H9 (cell line): ENCODE measurements around the gene GFER. TPM values are rescaled to one million over a fixed set of nuclear protein-coding genes. Genes with fewer than 3 reads are reported as not detected.

Experiments used
- DNase-seq: peaks from one replicate; pipeline ENCODE4 v3.0.0-alpha.2; 2017
- H2AFZ ChIP-seq: one replicate; pipeline ENCODE4 v1.6.1; 2013; ENCODE audit warnings: mild to moderate bottlenecking, low read length, control low read depth, moderate library complexity
- H2AK5ac ChIP-seq: 2 replicates; pipeline ENCODE4 v1.6.1; 2013; ENCODE audit warnings: low read length, control low read depth, mixed read lengths; ENCODE audit not compliant: insufficient read length
- H2BK120ac ChIP-seq: one replicate; pipeline ENCODE4 v1.6.1; 2013; ENCODE audit warnings: low read depth, mild to moderate bottlenecking, low read length, control low read depth, inconsistent platforms; ENCODE audit not compliant: poor library complexity, severe bottlenecking
- H2BK12ac ChIP-seq: 2 replicates; pipeline ENCODE4 v1.6.1; 2013; ENCODE audit warnings: low read length, control low read depth, mixed read lengths, low read depth; ENCODE audit not compliant: insufficient read length
- H2BK15ac ChIP-seq: 2 replicates; pipeline ENCODE4 v1.6.1; 2013; ENCODE audit warnings: low read depth, low read length, control low read depth
- H2BK20ac ChIP-seq: one replicate; pipeline ENCODE4 v1.6.1; 2013; ENCODE audit warnings: low read depth, mild to moderate bottlenecking, low read length, control low read depth, inconsistent platforms; ENCODE audit not compliant: poor library complexity, severe bottlenecking
- H2BK5ac ChIP-seq: 2 replicates; pipeline ENCODE4 v1.6.1; 2013; ENCODE audit warnings: low read length, control low read depth, mixed read lengths; ENCODE audit not compliant: insufficient read length
- H3K14ac ChIP-seq: 2 replicates; pipeline ENCODE4 v1.6.1; 2013; ENCODE audit warnings: low read length, control low read depth; ENCODE audit not compliant: insufficient read depth
- H3K18ac ChIP-seq: 2 replicates; pipeline ENCODE4 v1.6.1; 2013; ENCODE audit warnings: low read depth, mild to moderate bottlenecking, mixed read lengths, low read length, control low read depth; ENCODE audit not compliant: insufficient read length
- H3K23ac ChIP-seq: 2 replicates; pipeline ENCODE4 v1.6.1; 2013; ENCODE audit warnings: low read length, control low read depth, mixed read lengths, low read depth; ENCODE audit not compliant: insufficient read length
- H3K23me2 ChIP-seq: 2 replicates; pipeline ENCODE4 v1.6.1; 2013; ENCODE audit warnings: low read depth, mild to moderate bottlenecking, mixed read lengths, low read length, control low read depth; ENCODE audit not compliant: insufficient read length, poor library complexity, severe bottlenecking
- H3K27ac ChIP-seq: 2 replicates; pipeline ENCODE4 v1.5.1; 2013; ENCODE audit warnings: low read length, control low read depth, mixed read lengths, low read depth; ENCODE audit not compliant: insufficient read length
- H3K27me3 ChIP-seq: 2 replicates; pipeline ENCODE4 v1.6.1; 2013; ENCODE audit warnings: low read length, control low read depth, inconsistent platforms; ENCODE audit not compliant: insufficient read depth
- H3K4ac ChIP-seq: 2 replicates; pipeline ENCODE4 v1.6.1; 2013; ENCODE audit warnings: low read depth, mild to moderate bottlenecking, control low read depth, inconsistent platforms, low read length, moderate library complexity
- H3K4me1 ChIP-seq: 2 replicates; pipeline ENCODE4 v1.6.1; 2013; ENCODE audit warnings: low read length, control low read depth, inconsistent platforms; ENCODE audit not compliant: insufficient read depth
- H3K4me2 ChIP-seq: 2 replicates; pipeline ENCODE4 v1.6.1; 2013; ENCODE audit warnings: low read length, control low read depth, mixed read lengths; ENCODE audit not compliant: insufficient read length, insufficient read depth
- H3K56ac ChIP-seq: 2 replicates; pipeline ENCODE4 v1.6.1; 2013; ENCODE audit warnings: low read depth, mild to moderate bottlenecking, mixed read lengths, low read length, control low read depth; ENCODE audit not compliant: insufficient read length
- H3K79me1 ChIP-seq: 2 replicates; pipeline ENCODE4 v1.6.1; 2013; ENCODE audit warnings: low read depth, mild to moderate bottlenecking, moderate library complexity, low read length, control low read depth, inconsistent platforms; ENCODE audit not compliant: insufficient read depth, poor library complexity, severe bottlenecking
- H3K79me2 ChIP-seq: 2 replicates; pipeline ENCODE4 v1.6.1; 2013; ENCODE audit warnings: low read length, control low read depth, inconsistent platforms; ENCODE audit not compliant: insufficient read depth
- H3K9ac ChIP-seq: 2 replicates; pipeline ENCODE4 v1.6.1; 2013; ENCODE audit warnings: low read length, control low read depth, mixed read lengths; ENCODE audit not compliant: insufficient read length; ENCODE audit errors: extremely low read depth
- H3K9me3 ChIP-seq: one replicate; pipeline ENCODE4 v1.6.1; 2013; ENCODE audit warnings: low read depth, low read length, inconsistent platforms; ENCODE audit not compliant: control insufficient read depth
- H3T11ph ChIP-seq: one replicate; pipeline ENCODE4 v1.6.1; 2013; ENCODE audit warnings: mild to moderate bottlenecking, low read length, control low read depth, inconsistent platforms
- H4K20me1 ChIP-seq: one replicate; pipeline ENCODE4 v1.6.1; 2013; ENCODE audit not compliant: control insufficient read depth, insufficient read length, insufficient read depth
- H4K5ac ChIP-seq: 2 replicates; pipeline ENCODE4 v1.6.1; 2013; ENCODE audit warnings: low read depth, mild to moderate bottlenecking, mixed read lengths, low read length, control low read depth; ENCODE audit not compliant: insufficient read length
- H4K8ac ChIP-seq: replicated peaks from 2 replicates; pipeline ENCODE4 v1.6.1; 2013; ENCODE audit warnings: low read length, control low read depth, mixed read lengths, low read depth; ENCODE audit not compliant: insufficient read length
- H4K91ac ChIP-seq: 2 replicates; pipeline ENCODE4 v1.6.1; 2013; ENCODE audit warnings: low read depth, mild to moderate bottlenecking, moderate library complexity, mixed read lengths, low read length, control low read depth; ENCODE audit not compliant: insufficient read length
- H3K27ac Mint-ChIP-seq, 3 experiments: 2 replicates in 2 of 3; 3 replicates in 1 of 3; pipeline ENCODE4 v1.8.0; 2020 to 2021; ENCODE audit warnings: mixed read lengths in 3 of 3, mild to moderate bottlenecking in 1 of 3, moderate library complexity in 1 of 3
- H3K27me3 Mint-ChIP-seq: 2 replicates; pipeline ENCODE4 v1.8.0; 2021; ENCODE audit warnings: low read depth, mild to moderate bottlenecking, moderate library complexity, mixed read lengths
- H3K36me3 Mint-ChIP-seq, 3 experiments: 2 replicates in 2 of 3; 3 replicates in 1 of 3; pipeline ENCODE4 v1.8.0; 2020 to 2021; ENCODE audit warnings: low read depth in 3 of 3, mixed read lengths in 3 of 3; ENCODE audit not compliant: insufficient read depth in 1 of 3
- H3K4me1 Mint-ChIP-seq, 2 experiments: 2 replicates each; pipeline ENCODE4 v1.8.0; 2020; ENCODE audit warnings: mixed read lengths in 2 of 2
- H3K4me3 Mint-ChIP-seq, 2 experiments: 2 replicates in 1 of 2; 3 replicates in 1 of 2; pipeline ENCODE4 v1.8.0; 2020 to 2021; ENCODE audit warnings: mild to moderate bottlenecking in 2 of 2, mixed read lengths in 2 of 2, moderate library complexity in 1 of 2
- H3K9me3 Mint-ChIP-seq, 2 experiments: 2 replicates in 1 of 2; 3 replicates in 1 of 2; pipeline ENCODE4 v1.8.0; 2020; ENCODE audit warnings: mild to moderate bottlenecking in 2 of 2, mixed read lengths in 2 of 2, moderate library complexity in 1 of 2
- CTCF ChIP-seq: fragments of 200-600 bp; sonication (generic); conservative IDR thresholded peaks from 3 replicates; pipeline ENCODE4 v1.8.0; 2021; ENCODE audit warnings: antibody characterized with exemption, mild to moderate bottlenecking
- WGBS: extraction: QIAGEN DNeasy Blood & Tissue Kit; methylation state at CpG from one replicate; pipeline ENCODE4 v1.1.7; 2013; ENCODE audit warnings: missing lambda C conversion rate, low lambda C conversion rate, mixed read lengths; ENCODE audit not compliant: insufficient read length; ENCODE audit errors: extremely low coverage; 5-methylcytosine and 5-hydroxymethylcytosine counted together
- total RNA-seq: library from RNA; stranded (reverse); gene quantifications from 2 replicates; pipeline ENCODE4 v1.2.1, GENCODE V29; 2021

Gene GFER
- total RNA-seq, 1 experiment from 2014 or later: 49.1 TPM

- H3K27ac ChIP-seq: no peak within 1 kb of the TSS
- H3T11ph ChIP-seq: no peak within 1 kb of the TSS
- H2AK5ac ChIP-seq: no peak within 1 kb of the TSS
- no CpG with 5 or more reads among the region's 67 CpGs for WGBS
- peaks cover 2% of the 10 kb centered on the region for H4K20me1 ChIP-seq
- H3K23me2 ChIP-seq: peaks cover 25% of the 10 kb centered on the region
- no peak within 1 kb of the TSS for H2BK120ac ChIP-seq
- no peaks in the 10 kb centered on the region; the same call in 1 of the 2 replicates for H3K79me2 ChIP-seq
- no peak within 1 kb of the TSS for H4K91ac ChIP-seq
- no peak for TF ChIP-seq CTCF
- peaks cover 15% of the 10 kb centered on the region; the same call in 1 of the 2 replicates for H3K27me3 ChIP-seq
- H2BK15ac ChIP-seq: no peak within 1 kb of the TSS; the same call in 1 of the 2 replicates
- H3K4ac ChIP-seq: no peak within 1 kb of the TSS
- no peak within 1 kb of the TSS for H2AFZ ChIP-seq
- H2BK12ac ChIP-seq: no peak within 1 kb of the TSS
- no peak within 1 kb of the TSS for H3K9ac ChIP-seq
- Mint-ChIP-seq H3K36me3 (peaks cover 0 to 20% (median 18%) of the 10 kb centered on the region in 3 experiments; a peak in 6 of 7 replicates), H3K27me3 (peaks cover 42% of the 10 kb centered on the region), H3K4me1 (peaks cover 22 to 28% of the 10 kb centered on the region in 2 experiments), H3K27ac (peak within 1 kb of the TSS in 1 of 3 experiments; percentile 57; a peak in 1 of 7 replicates), H3K9me3 (no peaks in the 10 kb centered on the region; a peak in 1 of 5 replicates), H3K4me3 (peak within 1 kb of the TSS; percentile 66 to 84)
- no peak within 1 kb of the TSS for H2BK20ac ChIP-seq
- H4K8ac ChIP-seq: no peak within 1 kb of the TSS
- no peaks in the 10 kb centered on the region for H3K79me1 ChIP-seq
- H3K18ac ChIP-seq: no peak within 1 kb of the TSS
- H3K9me3 ChIP-seq: no peaks in the 10 kb centered on the region
- H3K14ac ChIP-seq: peak within 1 kb of the TSS; percentile 70
- H3K23ac ChIP-seq: no peak within 1 kb of the TSS
- no peaks in the 10 kb centered on the region; the same call in 1 of the 2 replicates for H3K4me1 ChIP-seq
- H3K56ac ChIP-seq: no peak within 1 kb of the TSS
- H2BK5ac ChIP-seq: no peak within 1 kb of the TSS
- H3K4me2 ChIP-seq: peak within 1 kb of the TSS; percentile 53
- H4K5ac ChIP-seq: no peak within 1 kb of the TSS
- peak; percentile 60 for DNase-seq
Measured at GRCh38 chr16:1989209-1990100, 5.5 kb downstream of the GFER start, which contains the start of gene SYNGR3. Gene SYNGR3 (plus strand): TSS chr16:1989970. CDS start chr16:1990103, 133 bp downstream.
